Ovary (tissue), 9 donors: ENCODE measurements around the gene VAPA. TPM values are rescaled to one million over a fixed set of nuclear protein-coding genes. Genes with fewer than 3 reads are reported as not detected.
"Not testable (repeated sequence)": the region's sequence is repeated elsewhere in the genome, so short reads cannot be mapped to it uniquely, and the experiment has no call there.

ENCODE experiments used
- DNase-seq, 5 donors: peaks; one replicate each; pipeline ENCODE4 v3.0.0-alpha.2; 2019 to 2020
- H3K27ac ChIP-seq, 2 donors: fragments of 200-600 bp; one replicate each; pipeline versions ENCODE4 v1.5.1 to v1.8.0; 2019 to 2022
- H3K27me3 ChIP-seq: fragments of 200-600 bp; one replicate; pipeline ENCODE4 v1.8.0; 2022
- H3K36me3 ChIP-seq: fragments of 200-600 bp; sonication (generic); one replicate; pipeline ENCODE4 v1.5.1; 2019
- H3K4me1 ChIP-seq: one replicate; pipeline ENCODE4 v1.8.1; 2013; ENCODE audit warnings: mild to moderate bottlenecking, moderate library complexity; ENCODE audit not compliant: insufficient read depth
- H3K4me3 ChIP-seq: fragments of 200-600 bp; sonication (generic); one replicate; pipeline ENCODE4 v1.5.1; 2017
- H3K9me3 ChIP-seq, 2 donors: fragments of 200-600 bp in 1 of 2; sonication (generic) in 1 of 2; one replicate each; pipeline versions ENCODE4 v1.5.1 to v1.8.1; 2013 to 2019; ENCODE audit warnings: mild to moderate bottlenecking in 1 of 2, moderate library complexity in 1 of 2
- CTCF ChIP-seq, 3 donors: fragments of 450-650 bp in 2 of 3; fragments of 200-600 bp in 1 of 3; IDR thresholded peaks; one replicate each; pipeline versions ENCODE4 v1.5.1 to v1.8.0; 2016 to 2022; ENCODE audit warnings: antibody characterized with exemption in 3 of 3, mild to moderate bottlenecking in 1 of 3
- EP300 ChIP-seq: sonication (generic); formaldehyde crosslinking; IDR thresholded peaks from one replicate; pipeline ENCODE4 v1.6.1; 2017; ENCODE audit warnings: antibody characterized with exemption
- POLR2A ChIP-seq: fragments of 450-650 bp; IDR thresholded peaks from one replicate; pipeline ENCODE4 v1.6.1; 2017; ENCODE audit warnings: antibody characterized with exemption, mild to moderate bottlenecking, moderate library complexity
- WGBS, 3 donors: extraction: QIAGEN DNeasy Blood & Tissue Kit in 1 of 3; methylation state at CpG; one replicate each; pipeline versions ENCODE4 v1.1.5 to v1.1.7; 2013 to 2017; 5-methylcytosine and 5-hydroxymethylcytosine counted together
- intact Hi-C, 4 donors: fragments of 100-400 bp; cut with DNase I; formaldehyde crosslinking; loops; one replicate each; pipeline versions ENCODE4 v1.11.0 to v1.15.1; 2022 to 2023
- polyA plus RNA-seq, 2 donors: library from polyadenylated mRNA; stranded (reverse); fragments of 200-250 nt in 1 of 2; fragments of 350-450 nt in 1 of 2; fragmentation: Illumina TruSeq in 1 of 2; extraction: RNeasy Lipid Tissue Mini Kit (QIAGEN cat#74804) in 1 of 2; gene quantifications; one replicate each; pipeline ENCODE4 v1.2.3, GENCODE V29; 2013 to 2014
- total RNA-seq, 7 donors: library from RNA; depleted of rRNA in 2 of 7; stranded (reverse); fragments of >200 nt in 2 of 7; fragmentation: NEBNext Ultra II Directional in 3 of 7; extraction: Animal tissue kit (Norgen Biotek cat#: 25700) in 3 of 7; gene quantifications; one replicate each; pipeline versions ENCODE4 v1.1.0 to v1.2.4, GENCODE V29; 2016 to 2023
- donor health status: DM: no; HTN: no; CAD: no; lungs with moderate emphysema.
- donor health status: DM: no; HTN: no; CAD: no.
- donor health status: Bipolar disorder and iron deficiency.
- donor health status: DM: yes; HTN: yes; CAD: no.
- donor health status: DM: no; HTN: no; CAD: no.
- donor health status: DM: yes; HTN: yes; CAD: no.

The VAPA gene
- total and polyA plus RNA-seq, 9 donors = 164 to 369 (median 254) TPM

GRCh38 chr18:9890196-9890595 is 23.6 kb upstream of the VAPA start:
- Histone ChIP-seq H3K27me3 (no peaks in the 10 kb centered on the region), H3K36me3 (no peaks in the 10 kb centered on the region), H3K9me3 (no peaks in the 10 kb centered on the region), H3K4me1 (no peaks in the 10 kb centered on the region), H3K4me3 (no peak overlapping the region), H3K27ac (no peak overlapping the region)
- intact Hi-C loops = no loop called here
- 43 to 58% (median 48%) methylated on average over 5 of the region's 5 CpGs for WGBS, 3 donors
- no peak for TF ChIP-seq CTCF (IDR thresholded peaks at IDR 0.05)
- TF ChIP-seq POLR2A = no peak
- TF ChIP-seq EP300 = no peak
- no peak for DNase-seq

GRCh38 chr18:9890957-9891356 is 22.9 kb upstream of the VAPA start:
- 23 to 42% (median 38%) methylated on average over 1 of the region's 1 CpG for WGBS, 3 donors
- TF ChIP-seq CTCF (IDR thresholded peaks at IDR 0.05) (no peak), POLR2A (no peak), EP300 (no peak)
- no peaks in the 10 kb centered on the region for H3K27me3 ChIP-seq
- H3K36me3 ChIP-seq = no peaks in the 10 kb centered on the region
- intact Hi-C loops = no loop called here
- H3K9me3 ChIP-seq = no peaks in the 10 kb centered on the region
- no peak overlapping the region for H3K4me3 ChIP-seq
- no peaks in the 10 kb centered on the region for H3K4me1 ChIP-seq
- DNase-seq = no peak
- no peak overlapping the region for H3K27ac ChIP-seq

- H3K36me3 ChIP-seq, H3K27me3 ChIP-seq, H3K4me3 ChIP-seq, intact Hi-C loops, DNase-seq, H3K27ac ChIP-seq, H3K4me1 ChIP-seq, H3K9me3 ChIP-seq: not testable (repeated sequence)
- WGBS, 3 donors = 79 to 82% (median 80%) methylated on average over 4 of the region's 4 CpGs
These were observed 22.3 kb upstream of the VAPA start for GRCh38 chr18:9891515-9891914.

GRCh38 chr18:9894454-9895068 is 19.3 kb upstream of the VAPA start:
- Histone ChIP-seq H3K9me3 (no peaks in the 10 kb centered on the region), H3K27me3 (no peaks in the 10 kb centered on the region), H3K4me1 (no peaks in the 10 kb centered on the region), H3K4me3 (no peak overlapping the region), H3K27ac (no peak overlapping the region), H3K36me3 (no peaks in the 10 kb centered on the region)
- no peak for TF ChIP-seq POLR2A
- no peak for TF ChIP-seq EP300
- no peak for TF ChIP-seq CTCF (IDR thresholded peaks at IDR 0.05)
- intact Hi-C loops = no loop called here
- 83 to 93% (median 93%) methylated on average over 6 of the region's 6 CpGs for WGBS, 3 donors
- DNase-seq = no peak

GRCh38 chr18:9897129-9897528 is 16.7 kb upstream of the VAPA start:
- intact Hi-C loops = no loop called here
- H3K4me1 ChIP-seq = peaks cover 4% of the 10 kb centered on the region

GRCh38 chr18:9897787-9898291 is 16.0 kb upstream of the VAPA start:
- H3K36me3 ChIP-seq, intact Hi-C loops, H3K4me3 ChIP-seq, DNase-seq, H3K27me3 ChIP-seq, H3K27ac ChIP-seq, H3K9me3 ChIP-seq, H3K4me1 ChIP-seq: not testable (repeated sequence)
- 89% methylated on average over 10 of the region's 10 CpGs for WGBS, 3 donors

More at GRCh38 chr18:9897129-9897528, 16.7 kb upstream of the VAPA start:
- Histone ChIP-seq H3K9me3 (no peaks in the 10 kb centered on the region), H3K4me3 (no peak overlapping the region), H3K36me3 (no peaks in the 10 kb centered on the region), H3K27me3 (no peaks in the 10 kb centered on the region), H3K27ac (no peak overlapping the region)
- no peak for DNase-seq
- WGBS, 3 donors = 95 to 97% (median 96%) methylated on average over 5 of the region's 5 CpGs
- TF ChIP-seq EP300 (no peak), POLR2A (no peak), CTCF (IDR thresholded peaks at IDR 0.05) (no peak)
